ENCODE results near the gene CHST14.

CHST14 gene

DNA sequence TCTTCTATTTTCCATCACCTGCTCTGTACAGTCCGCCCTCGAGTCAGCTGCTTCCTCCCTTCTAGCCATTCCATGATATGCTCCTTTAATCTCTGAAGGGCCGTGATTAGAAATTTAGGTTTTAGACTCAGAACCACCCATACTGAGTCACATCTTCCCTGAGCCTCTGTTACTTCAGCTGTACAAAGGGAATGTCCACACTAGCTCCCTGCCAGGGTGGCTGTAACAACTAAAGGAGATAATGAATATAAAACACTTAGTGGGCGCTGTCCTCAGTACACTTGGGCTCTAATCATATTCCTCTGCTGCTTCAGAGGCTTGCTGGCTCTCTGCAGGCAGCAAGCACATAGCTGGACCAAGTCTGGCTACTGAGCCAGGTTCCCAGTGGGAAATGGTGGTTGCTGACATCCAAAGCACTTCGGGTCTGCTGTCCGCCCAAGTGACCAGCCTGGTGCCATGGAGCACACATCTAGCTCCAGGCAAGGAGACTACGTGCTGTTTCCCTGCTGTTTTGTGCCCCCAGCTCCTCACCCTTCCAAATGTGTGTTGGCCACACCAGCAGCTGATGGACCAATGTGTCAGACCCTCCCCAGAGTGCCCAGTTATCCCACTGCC, 901 bp upstream of the CHST14 start:
- peak overlapping the region; percentile 84 for H3K27ac ChIP-seq (ENCODE audit: low read depth, low read length)
- H3K36me3 ChIP-seq (ENCODE audit: control insufficient read depth, insufficient read depth, low read length), result peaks cover 2% of the 10 kb centered on the region
- peak overlapping the region; percentile 72 for H3K4me3 ChIP-seq (ENCODE audit: low read length)
- H3K4me1 ChIP-seq (ENCODE audit: control insufficient read depth, insufficient read depth, low read length), result peaks cover 4% of the 10 kb centered on the region
- H3K27me3 ChIP-seq (ENCODE audit: control insufficient read depth, insufficient read depth, low read length), result no peaks in the 10 kb centered on the region
- H3K9ac ChIP-seq (ENCODE audit: low read length), result no peak overlapping the region

DNA sequence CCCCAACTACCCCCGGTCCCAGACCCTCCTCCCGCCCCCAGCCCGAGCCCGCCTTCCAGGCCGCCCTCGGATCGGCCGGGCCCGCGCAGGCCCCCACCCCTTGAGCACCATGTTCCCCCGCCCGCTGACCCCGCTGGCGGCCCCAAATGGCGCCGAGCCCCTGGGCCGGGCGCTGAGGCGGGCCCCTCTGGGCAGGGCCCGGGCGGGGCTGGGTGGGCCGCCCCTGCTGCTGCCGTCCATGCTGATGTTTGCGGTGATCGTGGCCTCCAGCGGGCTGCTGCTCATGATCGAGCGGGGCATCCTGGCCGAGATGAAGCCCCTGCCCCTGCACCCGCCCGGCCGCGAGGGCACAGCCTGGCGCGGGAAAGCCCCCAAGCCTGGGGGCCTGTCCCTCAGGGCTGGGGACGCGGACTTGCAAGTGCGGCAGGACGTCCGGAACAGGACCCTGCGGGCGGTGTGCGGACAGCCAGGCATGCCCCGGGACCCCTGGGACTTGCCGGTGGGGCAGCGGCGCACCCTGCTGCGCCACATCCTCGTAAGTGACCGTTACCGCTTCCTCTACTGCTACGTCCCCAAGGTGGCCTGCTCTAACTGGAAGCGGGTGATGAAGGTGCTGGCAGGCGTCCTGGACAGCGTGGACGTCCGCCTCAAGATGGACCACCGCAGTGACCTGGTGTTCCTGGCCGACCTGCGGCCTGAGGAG, 472 bp downstream of the CHST14 start:
- peak overlapping the region; percentile 84 for H3K27ac ChIP-seq (ENCODE audit: low read depth, low read length)
- no peaks in the 10 kb centered on the region for H3K36me3 ChIP-seq (ENCODE audit: control insufficient read depth, insufficient read depth, low read length)
- peak overlapping the region; percentile 20 for H3K9ac ChIP-seq (ENCODE audit: low read length)
- H3K4me3 ChIP-seq (ENCODE audit: low read length), result peak overlapping the region; percentile 90
- H3K4me1 ChIP-seq (ENCODE audit: control insufficient read depth, insufficient read depth, low read length), result peaks cover 4% of the 10 kb centered on the region
- H3K27me3 ChIP-seq (ENCODE audit: control insufficient read depth, insufficient read depth, low read length), result no peaks in the 10 kb centered on the region

DNA sequence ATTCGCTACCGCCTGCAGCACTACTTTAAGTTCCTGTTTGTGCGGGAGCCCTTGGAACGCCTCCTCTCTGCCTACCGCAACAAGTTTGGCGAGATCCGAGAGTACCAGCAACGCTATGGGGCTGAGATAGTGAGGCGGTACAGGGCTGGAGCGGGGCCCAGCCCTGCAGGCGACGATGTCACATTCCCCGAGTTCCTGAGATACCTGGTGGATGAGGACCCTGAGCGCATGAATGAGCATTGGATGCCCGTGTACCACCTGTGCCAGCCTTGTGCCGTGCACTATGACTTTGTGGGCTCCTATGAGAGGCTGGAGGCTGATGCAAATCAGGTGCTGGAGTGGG, 995 bp downstream of the CHST14 start:
- no peaks in the 10 kb centered on the region for H3K27me3 ChIP-seq (ENCODE audit: control insufficient read depth, insufficient read depth, low read length)
- peaks cover 4% of the 10 kb centered on the region for H3K4me1 ChIP-seq (ENCODE audit: control insufficient read depth, insufficient read depth, low read length)
- H3K27ac ChIP-seq (ENCODE audit: low read depth, low read length), result no peak overlapping the region
- peak overlapping the region; percentile 20 for H3K9ac ChIP-seq (ENCODE audit: low read length)
- no peaks in the 10 kb centered on the region for H3K36me3 ChIP-seq (ENCODE audit: control insufficient read depth, insufficient read depth, low read length)
- peak overlapping the region; percentile 90 for H3K4me3 ChIP-seq (ENCODE audit: low read length)

DNA sequence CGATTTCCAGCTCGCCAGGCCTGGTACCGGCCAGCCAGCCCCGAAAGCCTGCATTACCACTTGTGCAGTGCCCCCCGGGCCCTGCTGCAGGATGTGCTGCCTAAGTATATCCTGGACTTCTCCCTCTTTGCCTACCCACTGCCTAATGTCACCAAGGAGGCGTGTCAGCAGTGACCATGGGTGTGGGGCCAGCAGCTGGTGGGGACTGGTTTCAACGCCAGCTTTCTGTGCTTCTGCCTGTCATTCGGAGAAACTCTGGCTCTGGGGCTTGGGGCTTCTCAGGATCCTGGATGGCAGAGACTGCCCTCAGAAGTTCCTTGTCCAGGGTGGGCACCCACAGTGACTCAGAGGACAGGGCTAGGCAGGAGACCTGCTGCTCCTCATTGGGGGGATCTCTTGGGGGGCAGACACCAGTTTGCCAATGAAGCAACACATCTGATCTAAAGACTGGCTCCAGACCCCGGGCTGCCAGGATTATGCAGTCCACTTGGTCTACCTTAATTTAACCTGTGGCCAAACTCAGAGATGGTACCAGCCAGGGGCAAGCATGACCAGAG, 1.5 kb downstream of the CHST14 start:
- no peak overlapping the region for H3K9ac ChIP-seq (ENCODE audit: low read length)
- no peaks in the 10 kb centered on the region for H3K36me3 ChIP-seq (ENCODE audit: control insufficient read depth, insufficient read depth, low read length)
- H3K27me3 ChIP-seq (ENCODE audit: control insufficient read depth, insufficient read depth, low read length), result no peaks in the 10 kb centered on the region
- H3K4me3 ChIP-seq (ENCODE audit: low read length), result peak overlapping the region; percentile 90
- H3K4me1 ChIP-seq (ENCODE audit: control insufficient read depth, insufficient read depth, low read length), result peaks cover 4% of the 10 kb centered on the region
- H3K27ac ChIP-seq (ENCODE audit: low read depth, low read length), result no peak overlapping the region

DNA sequence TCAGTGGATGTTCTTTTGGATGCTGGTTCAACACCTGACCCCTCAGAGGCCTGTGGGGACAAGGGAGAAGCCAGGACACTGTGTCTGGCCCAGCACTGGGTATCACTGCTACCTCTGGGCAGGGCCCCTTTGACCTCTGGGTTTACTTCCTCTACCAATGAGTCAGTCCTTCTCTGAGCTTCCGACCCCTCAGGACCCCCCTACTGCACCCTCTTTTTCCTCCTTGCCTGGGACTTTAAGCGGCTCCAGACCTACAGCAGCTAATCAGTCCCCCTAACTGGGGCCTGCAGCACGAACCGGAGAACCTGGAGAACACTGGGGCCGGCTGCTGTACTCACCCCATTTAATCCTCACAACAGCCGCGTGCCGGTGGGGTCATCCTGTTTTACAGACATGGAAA, 3.8 kb downstream of the CHST14 start:
- Histone ChIP-seq H3K36me3 (ENCODE audit: control insufficient read depth, insufficient read depth, low read length) (no peaks in the 10 kb centered on the region), H3K27me3 (ENCODE audit: control insufficient read depth, insufficient read depth, low read length) (no peaks in the 10 kb centered on the region), H3K4me1 (ENCODE audit: control insufficient read depth, insufficient read depth, low read length) (peaks cover 4% of the 10 kb centered on the region), H3K4me3 (ENCODE audit: low read length) (no peak overlapping the region), H3K9ac (ENCODE audit: low read length) (no peak overlapping the region), H3K27ac (ENCODE audit: low read depth, low read length) (no peak overlapping the region)

DNA sequence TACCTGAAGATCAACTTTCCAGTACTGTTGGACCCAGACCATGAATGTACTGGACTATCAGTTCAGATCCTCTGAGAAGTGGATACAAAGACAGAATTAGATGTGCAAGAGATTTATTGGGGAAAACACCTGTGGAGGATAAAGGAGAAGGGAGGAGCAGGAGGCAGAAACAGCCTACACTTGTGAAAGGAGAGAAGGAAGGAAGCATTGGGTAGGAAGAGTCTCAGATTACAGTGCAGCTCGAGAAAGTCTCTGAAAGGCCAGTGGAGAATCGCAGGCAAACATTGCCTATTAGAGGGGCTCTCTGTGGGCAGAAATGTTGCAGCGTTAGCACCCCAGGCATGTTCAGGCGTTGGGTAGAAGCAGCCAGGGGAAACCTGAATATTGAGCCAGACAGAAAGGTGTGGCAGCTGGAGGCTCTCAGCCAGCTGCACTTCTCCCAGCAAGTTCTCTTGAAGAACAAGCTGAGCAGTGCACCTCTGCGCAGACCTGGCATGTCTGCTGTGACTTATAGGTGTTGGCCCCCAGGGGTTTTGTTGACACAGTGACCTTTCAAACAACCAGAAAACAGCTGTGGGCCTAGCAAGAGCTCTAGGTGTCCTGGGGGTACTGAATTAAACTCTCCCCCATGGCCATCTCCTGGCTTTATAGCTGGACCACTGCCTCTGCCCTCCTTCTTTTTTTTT, 7.0 kb downstream of the CHST14 start:
- H3K27ac ChIP-seq (ENCODE audit: low read depth, low read length), result no peak overlapping the region
- no peaks in the 10 kb centered on the region for H3K4me1 ChIP-seq (ENCODE audit: control insufficient read depth, insufficient read depth, low read length)
- no peak overlapping the region for H3K4me3 ChIP-seq (ENCODE audit: low read length)
- no peaks in the 10 kb centered on the region for H3K27me3 ChIP-seq (ENCODE audit: control insufficient read depth, insufficient read depth, low read length)
- H3K9ac ChIP-seq (ENCODE audit: low read length), result no peak overlapping the region
- no peaks in the 10 kb centered on the region for H3K36me3 ChIP-seq (ENCODE audit: control insufficient read depth, insufficient read depth, low read length)

DNA sequence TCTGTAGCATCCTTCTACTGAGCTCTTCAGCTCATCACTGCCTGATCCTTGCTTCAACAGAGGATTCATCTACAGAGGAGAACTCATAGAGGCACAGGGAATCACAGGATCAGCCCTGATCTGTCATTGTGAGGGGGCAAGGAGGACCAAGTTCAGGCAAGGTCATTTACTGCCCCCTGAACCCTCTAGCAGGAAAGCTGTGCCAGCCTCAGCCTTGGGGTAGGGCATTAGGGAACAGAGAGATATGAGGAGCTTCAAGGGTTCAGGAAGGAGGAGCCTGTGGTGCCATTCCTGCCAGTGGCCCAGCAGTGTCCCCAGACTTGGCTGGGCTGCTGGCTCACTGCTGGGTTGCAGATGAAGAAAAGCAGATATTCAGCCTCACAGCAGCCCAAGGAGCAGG, 8.2 kb downstream of the CHST14 start:
- Histone ChIP-seq H3K27ac (ENCODE audit: low read depth, low read length) (no peak overlapping the region), H3K4me3 (ENCODE audit: low read length) (no peak overlapping the region), H3K9ac (ENCODE audit: low read length) (no peak overlapping the region), H3K4me1 (ENCODE audit: control insufficient read depth, insufficient read depth, low read length) (no peaks in the 10 kb centered on the region), H3K36me3 (ENCODE audit: control insufficient read depth, insufficient read depth, low read length) (no peaks in the 10 kb centered on the region), H3K27me3 (ENCODE audit: control insufficient read depth, insufficient read depth, low read length) (no peaks in the 10 kb centered on the region)

DNA sequence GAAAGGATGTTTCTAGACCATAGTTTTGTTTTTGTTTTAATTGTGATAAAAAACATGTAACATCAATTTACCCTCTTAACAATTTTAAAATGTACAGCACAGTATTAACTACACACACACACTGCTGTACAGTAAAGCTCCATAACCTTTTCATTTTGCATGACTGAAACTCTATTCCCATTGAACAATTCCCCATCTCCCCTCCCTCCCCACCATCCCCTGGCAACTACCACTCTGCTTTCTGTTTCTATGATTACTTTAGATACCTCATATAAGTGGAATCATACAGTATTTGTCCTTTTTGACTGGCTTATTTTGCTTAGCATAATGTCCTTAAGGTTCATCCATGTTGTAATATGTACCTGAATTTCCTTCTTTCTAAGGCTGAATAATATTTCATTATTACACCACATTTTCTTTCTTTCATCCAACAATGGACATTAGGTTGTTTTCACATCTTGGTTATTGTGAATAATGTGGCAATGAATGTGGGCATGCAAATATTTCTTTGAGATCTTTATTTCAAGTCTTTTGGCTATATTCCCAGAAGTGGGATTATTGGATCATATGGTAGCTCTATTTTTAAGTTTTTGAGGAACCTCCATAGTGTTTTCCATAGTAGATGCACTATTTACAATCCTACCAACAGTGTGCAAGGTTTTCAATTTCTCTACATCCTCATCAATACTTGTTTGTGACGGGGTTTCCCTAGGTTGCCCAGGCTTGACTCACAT, 10.7 kb downstream of the CHST14 start:
- Histone ChIP-seq H3K4me3 (ENCODE audit: low read length) (no peak overlapping the region), H3K36me3 (ENCODE audit: control insufficient read depth, insufficient read depth, low read length) (no peaks in the 10 kb centered on the region), H3K4me1 (ENCODE audit: control insufficient read depth, insufficient read depth, low read length) (no peaks in the 10 kb centered on the region), H3K27ac (ENCODE audit: low read depth, low read length) (no peak overlapping the region), H3K9ac (ENCODE audit: low read length) (no peak overlapping the region), H3K27me3 (ENCODE audit: control insufficient read depth, insufficient read depth, low read length) (no peaks in the 10 kb centered on the region)

DNA sequence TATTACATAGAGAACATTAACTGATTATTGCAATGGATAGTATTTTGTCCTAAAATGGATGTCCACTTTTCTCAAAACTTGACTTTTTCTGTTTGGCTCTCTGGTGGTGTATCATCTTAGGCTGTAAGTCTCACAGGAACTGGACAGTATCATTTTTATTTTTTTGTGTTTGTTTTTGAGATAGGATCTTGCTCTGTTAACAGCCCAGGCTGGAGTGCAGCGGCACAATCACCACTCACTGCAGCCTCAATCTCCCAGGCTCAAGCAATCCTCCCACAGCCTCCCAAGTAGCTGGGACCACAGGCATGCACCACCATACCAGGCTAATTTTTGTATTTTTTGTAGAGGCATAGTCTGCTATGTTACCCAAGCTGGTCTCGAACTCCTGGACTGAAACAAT, 13.1 kb downstream of the CHST14 start:
- Histone ChIP-seq H3K4me1 (ENCODE audit: control insufficient read depth, insufficient read depth, low read length) (no peaks in the 10 kb centered on the region), H3K27me3 (ENCODE audit: control insufficient read depth, insufficient read depth, low read length) (no peaks in the 10 kb centered on the region), H3K36me3 (ENCODE audit: control insufficient read depth, insufficient read depth, low read length) (no peaks in the 10 kb centered on the region), H3K27ac (ENCODE audit: low read depth, low read length) (no peak overlapping the region), H3K4me3 (ENCODE audit: low read length) (no peak overlapping the region), H3K9ac (ENCODE audit: low read length) (no peak overlapping the region)

DNA sequence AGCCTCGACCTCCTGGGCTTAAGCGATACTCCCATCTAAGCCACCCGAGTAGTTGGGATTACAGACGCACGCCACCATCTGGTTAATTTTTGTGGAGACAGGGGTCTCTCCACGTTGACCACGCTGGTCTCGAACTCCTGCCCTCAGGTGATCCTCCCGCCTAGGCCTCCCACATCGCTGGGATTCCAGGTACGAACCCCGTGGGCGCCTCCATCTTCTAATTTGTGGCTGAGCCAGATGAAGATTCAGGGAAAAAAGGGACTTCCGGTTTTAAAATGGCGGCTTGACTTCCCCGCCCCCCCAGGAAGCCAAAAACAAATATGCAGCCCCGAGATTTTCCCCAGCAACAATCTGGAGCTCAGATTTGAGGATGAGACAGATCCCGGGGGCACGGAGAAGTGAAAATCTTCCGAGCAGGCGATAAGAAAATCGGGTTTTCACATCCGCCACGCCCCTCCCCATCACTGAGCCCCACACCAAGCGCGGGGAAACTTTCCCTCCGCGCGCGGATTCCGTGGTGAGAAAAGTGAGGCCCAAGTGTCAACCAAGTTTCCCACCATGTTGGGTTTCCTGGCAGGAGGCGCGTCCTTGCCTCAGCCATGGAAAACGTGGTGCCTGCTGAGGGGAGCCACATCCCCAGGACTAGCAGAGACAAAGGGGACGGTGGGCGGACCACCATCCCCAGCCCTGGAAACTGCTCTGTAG, 15.4 kb downstream of the CHST14 start:
- no peak overlapping the region for H3K4me3 ChIP-seq (ENCODE audit: low read length)
- H3K9ac ChIP-seq (ENCODE audit: low read length), result no peak overlapping the region
- no peaks in the 10 kb centered on the region for H3K4me1 ChIP-seq (ENCODE audit: control insufficient read depth, insufficient read depth, low read length)
- no peak overlapping the region for H3K27ac ChIP-seq (ENCODE audit: low read depth, low read length)
- H3K36me3 ChIP-seq (ENCODE audit: control insufficient read depth, insufficient read depth, low read length), result no peaks in the 10 kb centered on the region
- H3K27me3 ChIP-seq (ENCODE audit: control insufficient read depth, insufficient read depth, low read length), result no peaks in the 10 kb centered on the region

DNA sequence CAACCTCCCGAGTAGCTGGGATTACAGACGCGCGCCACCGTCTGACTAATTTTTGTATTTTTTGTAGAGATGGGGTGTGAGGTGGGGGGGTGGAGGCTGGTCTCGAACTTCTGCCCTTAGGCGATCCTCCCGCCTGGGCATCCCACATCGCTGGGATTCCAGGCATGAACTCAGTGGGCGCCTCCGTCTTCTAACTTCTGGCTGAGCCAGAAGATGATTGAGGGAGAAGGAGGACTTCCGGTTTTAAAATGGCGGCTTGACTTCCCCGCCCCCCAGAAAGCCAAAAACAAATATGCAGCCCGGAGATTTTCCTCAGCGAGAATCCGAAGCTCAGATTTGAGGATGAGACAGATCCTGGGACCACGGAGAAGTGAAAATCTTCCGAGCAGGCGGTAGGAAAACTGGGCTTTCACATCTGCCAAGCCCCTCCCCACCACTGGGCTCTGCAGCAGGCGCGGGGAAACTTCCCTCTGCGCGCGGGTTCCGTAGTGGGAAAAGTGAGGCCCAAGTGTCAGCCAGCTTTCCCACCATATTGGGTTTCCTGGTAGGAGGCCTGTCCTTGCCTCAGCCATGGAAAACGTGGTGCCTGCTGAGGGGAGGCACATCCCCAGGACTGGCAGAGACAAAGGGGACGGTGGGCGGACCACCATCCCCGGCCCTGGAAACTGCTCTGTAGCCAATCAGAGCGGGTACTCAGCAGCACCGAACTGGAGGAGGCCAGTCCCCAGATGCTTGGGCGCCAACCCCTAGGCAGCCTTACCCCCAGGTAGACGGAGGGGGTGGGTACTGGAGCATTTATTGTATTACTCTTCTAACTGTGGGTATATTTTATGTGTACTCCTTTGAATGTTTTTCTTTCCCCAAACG, 17.3 kb downstream of the CHST14 start:
- Histone ChIP-seq H3K27me3 (ENCODE audit: control insufficient read depth, insufficient read depth, low read length) (no peaks in the 10 kb centered on the region), H3K27ac (ENCODE audit: low read depth, low read length) (no peak overlapping the region), H3K4me3 (ENCODE audit: low read length) (no peak overlapping the region), H3K4me1 (ENCODE audit: control insufficient read depth, insufficient read depth, low read length) (no peaks in the 10 kb centered on the region), H3K9ac (ENCODE audit: low read length) (no peak overlapping the region), H3K36me3 (ENCODE audit: control insufficient read depth, insufficient read depth, low read length) (no peaks in the 10 kb centered on the region)

Data from rectal smooth muscle tissue (tissue), 1 donor.